GM10248 (cell line): ENCODE measurements around the gene OR10H5.
"Not testable (repeated sequence)": the region's sequence is repeated elsewhere in the genome, so short reads cannot be mapped to it uniquely, and the experiment has no call there.

Experiments used
- CTCF ChIA-PET: fragments of 300-600 bp; sonication (Branson Sonifier 250); formaldehyde crosslinking; extraction: SDS; loops from one replicate; lab custom pipeline; 2021; ENCODE audit warnings: antibody characterized with exemption; lab: Yijun Ruan, JAX
- POLR2A ChIA-PET: fragments of 350-650 bp; sonication (Branson Sonifier 250); formaldehyde crosslinking; extraction: SDS; loops from one replicate; lab custom pipeline; 2020; ENCODE audit warnings: antibody characterized with exemption; lab: Yijun Ruan, JAX
- DNase-seq: peaks from one replicate; pipeline ENCODE4 v3.0.0; 2012; ENCODE audit errors: extremely low spot score
- TF ChIP-seq, protein P1 (sequence below): IDR thresholded peaks from 2 replicates; pipeline ENCODE4 v1.5.1; 2012; ENCODE audit warnings: mild to moderate bottlenecking, low read depth; ENCODE audit errors: extremely low read depth, missing control alignments, control extremely low read depth

Gene OR10H5

DNA sequence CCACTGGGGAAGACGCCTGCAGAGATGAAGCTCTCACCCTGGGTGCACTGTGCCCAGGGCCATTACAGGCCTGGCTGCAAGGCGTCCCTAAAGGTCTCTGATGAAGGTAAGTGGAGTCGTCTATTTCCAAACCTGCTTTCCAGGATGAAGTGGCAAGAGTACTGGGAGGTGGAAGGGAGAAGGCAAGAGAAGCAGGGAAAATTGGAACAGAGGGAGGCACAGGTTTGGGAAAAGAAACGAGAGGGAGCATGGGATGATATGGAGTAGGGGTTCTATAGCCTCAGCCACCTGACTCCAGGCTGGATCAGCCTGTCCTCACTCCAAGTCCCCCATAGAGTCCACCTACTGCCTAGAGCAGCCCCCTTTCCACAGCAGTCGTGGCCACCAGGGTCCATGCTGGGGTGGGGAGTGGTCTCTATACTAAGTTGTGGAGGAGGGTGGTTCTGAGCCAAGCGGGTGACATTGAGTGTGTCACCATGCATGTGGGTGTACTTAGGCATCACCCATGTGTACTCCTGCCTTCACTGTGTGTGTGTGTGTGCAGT lies at the start of gene OR10H5:
Gene OR10H5 (plus strand): TSS at position 51 of the 545 bp plus-strand sequence. CDS start 6,388 bp downstream, outside the sequence.
- ChIA-PET CTCF (no interaction called here), POLR2A (no interaction called here)
- DNase-seq, result no peak
- TF ChIP-seq, protein P1, sequence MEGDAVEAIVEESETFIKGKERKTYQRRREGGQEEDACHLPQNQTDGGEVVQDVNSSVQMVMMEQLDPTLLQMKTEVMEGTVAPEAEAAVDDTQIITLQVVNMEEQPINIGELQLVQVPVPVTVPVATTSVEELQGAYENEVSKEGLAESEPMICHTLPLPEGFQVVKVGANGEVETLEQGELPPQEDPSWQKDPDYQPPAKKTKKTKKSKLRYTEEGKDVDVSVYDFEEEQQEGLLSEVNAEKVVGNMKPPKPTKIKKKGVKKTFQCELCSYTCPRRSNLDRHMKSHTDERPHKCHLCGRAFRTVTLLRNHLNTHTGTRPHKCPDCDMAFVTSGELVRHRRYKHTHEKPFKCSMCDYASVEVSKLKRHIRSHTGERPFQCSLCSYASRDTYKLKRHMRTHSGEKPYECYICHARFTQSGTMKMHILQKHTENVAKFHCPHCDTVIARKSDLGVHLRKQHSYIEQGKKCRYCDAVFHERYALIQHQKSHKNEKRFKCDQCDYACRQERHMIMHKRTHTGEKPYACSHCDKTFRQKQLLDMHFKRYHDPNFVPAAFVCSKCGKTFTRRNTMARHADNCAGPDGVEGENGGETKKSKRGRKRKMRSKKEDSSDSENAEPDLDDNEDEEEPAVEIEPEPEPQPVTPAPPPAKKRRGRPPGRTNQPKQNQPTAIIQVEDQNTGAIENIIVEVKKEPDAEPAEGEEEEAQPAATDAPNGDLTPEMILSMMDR, result no peak

DNA sequence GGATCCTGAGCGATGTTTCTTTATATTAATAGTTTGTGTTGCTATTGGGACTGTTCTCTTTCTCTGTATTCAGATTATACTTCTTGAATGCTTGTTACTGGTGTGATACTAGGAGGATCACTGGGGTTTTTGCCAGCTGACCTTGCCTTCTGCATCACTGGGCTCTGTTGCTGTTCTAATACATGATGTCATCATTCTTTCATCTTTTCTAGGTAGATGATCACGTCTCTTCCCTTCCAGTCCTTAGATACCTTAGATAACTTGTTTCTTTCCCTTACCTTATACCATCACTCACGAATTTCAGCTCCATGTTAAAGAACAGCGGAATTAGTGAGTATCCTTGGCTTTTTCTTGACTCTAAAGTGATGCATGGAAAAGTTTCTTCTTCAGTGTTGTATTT lies 49.7 kb upstream of the OR10H5 start, which contains the start of gene OR10H3:
Gene OR10H3 (plus strand): TSS at position 264 of the 400 bp plus-strand sequence. CDS start 3,408 bp downstream, outside the sequence.
- POLR2A ChIA-PET, result no interaction called here
- no peak for DNase-seq
- CTCF ChIA-PET, result no interaction called here
- TF ChIP-seq, protein P1, result no peak

DNA sequence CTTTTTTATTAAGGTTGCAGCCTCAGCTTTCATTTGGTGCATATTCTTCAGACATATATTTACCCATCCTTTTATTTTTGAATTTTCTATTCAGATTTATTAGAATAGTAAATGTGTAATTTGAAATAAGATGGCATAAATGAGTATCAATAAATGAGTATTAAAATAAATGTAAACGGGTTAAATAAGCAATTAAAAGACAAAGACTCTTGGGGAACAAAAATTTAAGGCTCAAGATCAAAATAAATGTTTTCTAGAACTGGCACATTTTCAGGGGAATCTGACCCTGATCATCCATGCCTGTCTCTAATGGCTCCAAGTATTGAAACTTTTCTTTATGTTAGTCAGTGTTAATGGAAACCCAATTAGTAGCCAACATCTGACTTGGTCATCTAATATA lies 46.7 kb upstream of the OR10H5 start:
- ChIA-PET POLR2A (no interaction called here), CTCF (no interaction called here)
- no peak for DNase-seq
- TF ChIP-seq, protein P1, result no peak

- CTCF ChIA-PET, result no interaction called here
- DNase-seq, result no peak
- TF ChIP-seq, protein P1, result no peak
- POLR2A ChIA-PET, result no interaction called here
Observed at GRCh38 chr19:15748239-15748638, 39.2 kb upstream of the OR10H5 start.

DNA sequence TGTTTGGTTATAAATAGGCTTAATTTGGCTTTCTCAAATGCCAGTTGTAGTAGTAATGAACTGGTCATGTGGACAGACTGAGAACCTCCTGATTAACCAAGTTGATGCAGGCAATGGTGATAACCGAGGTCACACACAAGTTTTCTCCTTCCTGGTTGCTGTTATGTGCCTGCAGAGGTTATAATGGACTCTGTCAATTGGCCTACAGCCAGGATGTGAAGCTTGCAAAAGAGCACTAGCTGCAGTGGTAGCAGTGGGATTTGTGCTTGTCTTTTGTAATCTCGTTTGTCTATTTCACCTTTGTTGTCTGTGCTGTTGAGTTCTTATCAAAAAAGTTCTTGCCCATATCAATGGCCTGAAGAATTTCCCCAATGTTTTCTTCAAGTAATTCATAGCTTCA lies 29.1 kb upstream of the OR10H5 start:
- ChIA-PET POLR2A (no interaction called here), CTCF (no interaction called here)
- TF ChIP-seq, protein P1, result no peak
- no peak for DNase-seq

- no peak for DNase-seq
- TF ChIP-seq, protein P1, result no peak
- ChIA-PET POLR2A (no interaction called here), CTCF (no interaction called here)
Observed at GRCh38 chr19:15759962-15760565, 27.4 kb upstream of the OR10H5 start.

DNA sequence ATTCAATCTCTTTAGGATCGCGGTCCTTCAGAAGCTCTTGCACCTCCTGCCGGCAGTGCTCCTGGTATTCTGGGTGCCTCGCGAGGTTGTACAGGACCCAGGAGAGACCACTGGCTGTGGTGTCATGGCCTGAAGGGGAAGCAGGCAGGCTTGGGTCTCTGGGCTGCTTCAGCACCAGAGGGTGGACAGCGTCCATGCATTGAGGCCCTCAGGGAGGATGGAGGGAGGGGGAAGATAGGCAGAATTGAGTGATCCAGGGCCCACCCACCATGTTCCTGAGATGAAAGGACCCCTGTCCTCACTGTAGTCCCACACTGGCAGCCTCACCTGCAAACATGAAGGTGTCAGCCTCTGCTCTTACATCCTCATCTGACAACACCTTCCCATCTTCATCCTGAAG lies 17.9 kb upstream of the OR10H5 start:
- ChIA-PET POLR2A (no interaction called here), CTCF (no interaction called here)
- TF ChIP-seq, protein P1, result no peak
- no peak for DNase-seq

DNA sequence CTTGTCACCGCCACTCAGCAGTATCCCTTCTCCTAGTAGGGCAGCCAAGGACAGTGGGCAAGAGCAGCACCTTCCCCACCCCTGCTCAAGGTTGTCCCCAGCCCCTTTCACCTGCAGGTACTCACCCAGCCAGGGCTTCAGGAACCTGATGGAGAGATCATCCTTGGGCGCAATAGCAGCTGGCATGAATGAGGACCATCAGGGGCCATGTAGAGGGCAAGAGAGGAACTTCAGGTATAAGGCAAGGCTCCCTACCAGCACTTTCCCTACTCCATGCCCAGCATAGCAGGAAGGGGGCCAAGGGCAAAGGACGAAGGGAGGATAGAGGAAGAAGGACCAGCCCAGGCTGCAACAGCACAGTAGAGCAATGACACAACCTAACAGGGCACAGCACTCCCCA lies 13.3 kb upstream of the OR10H5 start:
- DNase-seq, CTCF ChIA-PET, POLR2A ChIA-PET: not testable (repeated sequence)
